Spleen (tissue), 11 donors: ENCODE data around the gene RBM24. TPM values are rescaled to one million over a fixed set of nuclear protein-coding genes. Genes with fewer than 3 reads are reported as not detected.

Experiments used
- DNase-seq: peaks from one replicate; pipeline ENCODE4 v3.0.0-alpha.2; 2020
- H3K27ac ChIP-seq, 8 donors: fragments of 200-600 bp; sonication (generic) in 7 of 8; 1 replicate in 4 of 8; 2 replicates in 4 of 8; pipeline versions ENCODE4 v1.5.0 to v1.8.0; 2016 to 2021; ENCODE audit warnings: inconsistent platforms in 4 of 8, mild to moderate bottlenecking in 4 of 8, moderate library complexity in 1 of 8
- H3K27me3 ChIP-seq, 7 donors: fragments of 200-600 bp; sonication (generic) in 6 of 7; replicated peaks in 1 of 7; 1 replicate in 4 of 7; 2 replicates in 3 of 7; pipeline versions ENCODE4 v1.5.0 to v1.8.0; 2016 to 2021; ENCODE audit warnings: inconsistent platforms in 3 of 7, mild to moderate bottlenecking in 1 of 7
- H3K36me3 ChIP-seq, 6 donors: fragments of 200-600 bp; sonication (generic) in 5 of 6; 1 replicate in 4 of 6; 2 replicates in 2 of 6; pipeline versions ENCODE4 v1.5.0 to v1.8.0; 2016 to 2021; ENCODE audit warnings: inconsistent platforms in 2 of 6
- H3K4me1 ChIP-seq, 6 donors: fragments of 200-600 bp; sonication (generic) in 5 of 6; 1 replicate in 3 of 6; 2 replicates in 3 of 6; pipeline versions ENCODE4 v1.5.0 to v1.8.0; 2016 to 2021; ENCODE audit warnings: inconsistent platforms in 3 of 6
- H3K4me3 ChIP-seq, 8 donors: fragments of 200-600 bp; sonication (generic) in 7 of 8; 1 replicate in 4 of 8; 2 replicates in 4 of 8; pipeline versions ENCODE4 v1.5.0 to v1.8.0; 2016 to 2021; ENCODE audit warnings: inconsistent platforms in 4 of 8, mild to moderate bottlenecking in 4 of 8, moderate library complexity in 2 of 8
- H3K9me3 ChIP-seq, 8 donors: fragments of 200-600 bp; sonication (generic) in 7 of 8; 1 replicate in 4 of 8; 2 replicates in 4 of 8; pipeline versions ENCODE4 v1.5.0 to v1.8.0; 2016 to 2021; ENCODE audit warnings: inconsistent platforms in 4 of 8
- CTCF ChIP-seq, 11 experiments: fragments of 200-600 bp in 7 of 11; fragments of 450-650 bp in 4 of 11; sonication (generic) in 4 of 11; IDR thresholded peaks in 8 of 11; conservative IDR thresholded peaks in 3 of 11; 1 replicate in 7 of 11; 2 replicates in 4 of 11; pipeline versions ENCODE4 v1.4.0 to v1.8.0; 2016 to 2021; ENCODE audit warnings: antibody characterized with exemption in 11 of 11, inconsistent platforms in 4 of 11, mild to moderate bottlenecking in 1 of 11
- POLR2A ChIP-seq, 3 donors: fragments of 450-650 bp; IDR thresholded peaks; one replicate each; pipeline ENCODE4 v1.5.1; 2017; ENCODE audit warnings: antibody characterized with exemption in 3 of 3, mild to moderate bottlenecking in 1 of 3
- POLR2AphosphoS5 ChIP-seq, 3 donors: sonication (generic); formaldehyde crosslinking; IDR thresholded peaks; one replicate each; pipeline ENCODE4 v1.5.1; 2017; ENCODE audit warnings: antibody characterized with exemption in 3 of 3
- WGBS, 5 donors: extraction: QIAGEN DNeasy Blood & Tissue Kit in 3 of 5; methylation state at CpG; one replicate each; pipeline versions ENCODE4 v1.1.5 to v1.1.7; 2013 to 2018; 5-methylcytosine and 5-hydroxymethylcytosine counted together
- intact Hi-C: fragments of 100-400 bp; cut with DNase I; formaldehyde crosslinking; loops from one replicate; pipeline ENCODE4 v1.15.0; 2023; ENCODE audit warnings: low total_unique reads
- polyA plus RNA-seq, 3 donors: library from polyadenylated mRNA; stranded (reverse); fragments of 200-250 nt; gene quantifications; one replicate each; pipeline ENCODE4 v1.2.1, GENCODE V29; 2013
- total RNA-seq, 7 donors: library from RNA; depleted of rRNA in 3 of 7; stranded (reverse); fragments of >200 nt in 3 of 7; fragmentation: NEBNext Ultra II Directional in 4 of 7; extraction: Animal tissue kit (Norgen Biotek cat#: 25700) in 4 of 7; gene quantifications; one replicate each; pipeline versions ENCODE4 v1.1.0 to v1.2.1, GENCODE V29; 2016 to 2021
- donor health status: healthy with polysubstance abuse.
- donor health status: DM: no; HTN: no; CAD: no; lungs with moderate emphysema.
- donor health status: DM: no; HTN: no; CAD: no.
- donor health status: Bipolar disorder and iron deficiency.
- donor health status: healthy.
- donor health status: DM: no; HTN: no; CAD: no.
- donor health status: DM: yes; HTN: yes; CAD: no.

The RBM24 gene
- total and polyA plus RNA-seq, 10 donors = 0.33 to 1.8 (median 0.88) TPM

GRCh38 chr6:17281497-17282481 lies 628 bp downstream of the RBM24 start:
- H3K27me3 ChIP-seq = peaks cover 0 to 85% (median 24%) of the 10 kb centered on the region in 7 donors
- H3K9me3 ChIP-seq = no peaks in the 10 kb centered on the region
- no peaks in the 10 kb centered on the region for H3K36me3 ChIP-seq
- DNase-seq = no peak
- WGBS, 5 donors = 3 to 6% (median 3%) methylated on average over 44 to 77 of the region's 77 CpGs
- TF ChIP-seq POLR2AphosphoS5 (IDR thresholded peaks at IDR 0.05) = no peak
- TF ChIP-seq CTCF (IDR thresholded peaks at IDR 0.05 in 8 of 11, conservative IDR thresholded peaks at IDR 0.05 in 3 of 11) = no peak
- TF ChIP-seq POLR2A (IDR thresholded peaks at IDR 0.05) = no peak
- peak overlapping the region in 3 of 8 donors; percentile 15 to 37 (median 34) for H3K27ac ChIP-seq
- peaks cover 4 to 22% (median 19%) of the 10 kb centered on the region in 6 donors for H3K4me1 ChIP-seq
- peak overlapping the region; percentile 22 to 70 (median 47) for H3K4me3 ChIP-seq
- intact Hi-C loops = no loop called here

GRCh38 chr6:17283074-17283473 lies 1.9 kb downstream of the RBM24 start:
- Histone ChIP-seq H3K4me3 (peak overlapping the region in 2 of 8 donors; percentile 57 to 70), H3K27ac (no peak overlapping the region), H3K36me3 (no peaks in the 10 kb centered on the region), H3K4me1 (peaks cover 4 to 22% (median 19%) of the 10 kb centered on the region in 6 donors), H3K27me3 (peaks cover 0 to 88% (median 24%) of the 10 kb centered on the region in 7 donors), H3K9me3 (no peaks in the 10 kb centered on the region)
- no peak for DNase-seq
- TF ChIP-seq CTCF (IDR thresholded peaks at IDR 0.05 in 8 of 11, conservative IDR thresholded peaks at IDR 0.05 in 3 of 11) (no peak), POLR2AphosphoS5 (IDR thresholded peaks at IDR 0.05) (no peak), POLR2A (IDR thresholded peaks at IDR 0.05) (no peak)
- WGBS, 5 donors = 87 to 96% (median 93%) methylated on average over 4 of the region's 4 CpGs
- intact Hi-C loops = no loop called here

GRCh38 chr6:17289630-17290061 lies 8.5 kb downstream of the RBM24 start:
- 78 to 86% (median 83%) methylated on average over 13 of the region's 13 CpGs for WGBS, 5 donors
- Histone ChIP-seq H3K9me3 (no peaks in the 10 kb centered on the region), H3K4me3 (no peak overlapping the region), H3K27ac (peak overlapping the region in 1 of 8 donors; percentile 0), H3K36me3 (no peaks in the 10 kb centered on the region), H3K4me1 (no peaks in the 10 kb centered on the region), H3K27me3 (peaks cover 0 to 43% (median 0%) of the 10 kb centered on the region in 7 donors)
- no peak for DNase-seq
- intact Hi-C loops = no loop called here
- TF ChIP-seq CTCF (IDR thresholded peaks at IDR 0.05 in 8 of 11, conservative IDR thresholded peaks at IDR 0.05 in 3 of 11) (no peak), POLR2AphosphoS5 (IDR thresholded peaks at IDR 0.05) (no peak), POLR2A (IDR thresholded peaks at IDR 0.05) (no peak)

GRCh38 chr6:17291778-17292177 lies 10.6 kb downstream of the RBM24 start:
- Histone ChIP-seq H3K9me3 (no peaks in the 10 kb centered on the region), H3K27me3 (peaks cover 0 to 27% (median 0%) of the 10 kb centered on the region in 7 donors), H3K4me3 (no peak overlapping the region), H3K36me3 (no peaks in the 10 kb centered on the region), H3K4me1 (no peaks in the 10 kb centered on the region), H3K27ac (no peak overlapping the region)
- intact Hi-C loops = no loop called here
- WGBS, 5 donors = 84 to 93% (median 92%) methylated on average over 13 to 17 of the region's 17 CpGs
- TF ChIP-seq POLR2AphosphoS5 (IDR thresholded peaks at IDR 0.05) (no peak), CTCF (IDR thresholded peaks at IDR 0.05 in 8 of 11, conservative IDR thresholded peaks at IDR 0.05 in 3 of 11) (no peak), POLR2A (IDR thresholded peaks at IDR 0.05) (no peak)
- DNase-seq = no peak
